Activated CD8-positive, alpha-beta memory T cell treated with anti-CD3 and anti-CD28 coated beads, Interleukin-2, amount 50 U/mL, for 1 hour (primary cell): ENCODE results near the gene ASXL1.

Experiments used
- DNase-seq: peaks from one replicate; pipeline ENCODE4 v3.0.0-alpha.2; 2020; ENCODE audit errors: extremely low read depth

ASXL1 gene

GRCh38 chr20:32440069-32440757 is 82.1 kb downstream of the ASXL1 start:
- no peak for DNase-seq

GRCh38 chr20:32440758-32441078 is 82.6 kb downstream of the ASXL1 start:
- no peak for DNase-seq

- DNase-seq: no peak
Observed at GRCh38 chr20:32441638-32442037, 83.5 kb downstream of the ASXL1 start.

- DNase-seq: no peak
Observed at GRCh38 chr20:32442630-32443373, 84.7 kb downstream of the ASXL1 start.

GRCh38 chr20:32443386-32443974 is 85.3 kb downstream of the ASXL1 start:
- no peak for DNase-seq

- no peak for DNase-seq
Observed at GRCh38 chr20:32444474-32445220, 86.5 kb downstream of the ASXL1 start.

- DNase-seq: no peak
Observed at GRCh38 chr20:32445539-32446273, 87.6 kb downstream of the ASXL1 start.

- DNase-seq: no peak
Observed at GRCh38 chr20:32446301-32447100, 88.4 kb downstream of the ASXL1 start.

- no peak for DNase-seq
Observed at GRCh38 chr20:32447136-32448027, 89.3 kb downstream of the ASXL1 start.

- DNase-seq: no peak
Observed at GRCh38 chr20:32448306-32449056, 90.3 kb downstream of the ASXL1 start.

GRCh38 chr20:32449057-32449889 is 91.1 kb downstream of the ASXL1 start:
- no peak for DNase-seq

- no peak for DNase-seq
Observed at GRCh38 chr20:32449890-32450401, 91.8 kb downstream of the ASXL1 start.

- no peak for DNase-seq
Observed at GRCh38 chr20:32450484-32451061, 92.4 kb downstream of the ASXL1 start.

GRCh38 chr20:32451340-32451681 is 93.2 kb downstream of the ASXL1 start:
- DNase-seq: no peak

- DNase-seq: no peak
Observed at GRCh38 chr20:32451682-32452461, 93.7 kb downstream of the ASXL1 start.

GRCh38 chr20:32452776-32453466 is 94.8 kb downstream of the ASXL1 start:
- no peak for DNase-seq
